Parietal lobe (tissue), 2 donors: Measurements from ENCODE around the gene NDUFA8. TPM values are rescaled to one million over a fixed set of nuclear protein-coding genes. Genes with fewer than 3 reads are reported as not detected.

Experiments used
- small RNA-seq: library from RNA; depleted of rRNA; stranded (forward); fragments of <200 nt; gene quantifications from one replicate; pipeline ENCODE3, GENCODE V24; 2014; ENCODE audit warnings: low replicate concordance
- total RNA-seq: library from RNA; depleted of rRNA; stranded (reverse); fragments of >200 nt; gene quantifications from one replicate; pipeline ENCODE4 v1.2.3, GENCODE V29; 2014

Gene NDUFA8
- total RNA-seq = 27.5 TPM

GRCh38 chr9:122159026-122159924 lies at the start of gene NDUFA8, which contains the start of gene MORN5:
NDUFA8 (minus strand) TSS chr9:122159779; CDS start chr9:122159677, 102 bp downstream.
MORN5 (plus strand) TSS chr9:122159908; CDS start chr9:122159973, 65 bp downstream.

Small RNA genes lying within 50 kb of the gene (small RNA-seq; reads per million reads assigned to genes)
- not detected for gene MIR4478

Other genes starting within 250 kb of the NDUFA8 start
- 30.0 TPM for gene TTLL11, start 66.5 kb downstream of the NDUFA8 start, total RNA-seq
- not detected for gene MORN5, start 129 bp upstream of the NDUFA8 start, total RNA-seq
- gene LHX6, start 69.2 kb upstream of the NDUFA8 start, total RNA-seq = 32.2 TPM
- 18.8 TPM for gene RBM18, start 105.1 kb upstream of the NDUFA8 start, total RNA-seq
- gene MRRF, start 105.1 kb upstream of the NDUFA8 start, total RNA-seq = 22.2 TPM
- gene PTGS1, start 211.2 kb upstream of the NDUFA8 start, total RNA-seq = 0.31 TPM